Ecto neural progenitor cell (in vitro differentiated cells): ENCODE data around the gene KPNA2.
"Not testable (repeated sequence)": the region's sequence is repeated elsewhere in the genome, so short reads cannot be mapped to it uniquely, and the experiment has no call there.

Experiments used
- DNase-seq: peaks from one replicate; pipeline ENCODE4 v3.0.0-alpha.2; 2018; ENCODE audit warnings: low spot score

The KPNA2 gene

DNA sequence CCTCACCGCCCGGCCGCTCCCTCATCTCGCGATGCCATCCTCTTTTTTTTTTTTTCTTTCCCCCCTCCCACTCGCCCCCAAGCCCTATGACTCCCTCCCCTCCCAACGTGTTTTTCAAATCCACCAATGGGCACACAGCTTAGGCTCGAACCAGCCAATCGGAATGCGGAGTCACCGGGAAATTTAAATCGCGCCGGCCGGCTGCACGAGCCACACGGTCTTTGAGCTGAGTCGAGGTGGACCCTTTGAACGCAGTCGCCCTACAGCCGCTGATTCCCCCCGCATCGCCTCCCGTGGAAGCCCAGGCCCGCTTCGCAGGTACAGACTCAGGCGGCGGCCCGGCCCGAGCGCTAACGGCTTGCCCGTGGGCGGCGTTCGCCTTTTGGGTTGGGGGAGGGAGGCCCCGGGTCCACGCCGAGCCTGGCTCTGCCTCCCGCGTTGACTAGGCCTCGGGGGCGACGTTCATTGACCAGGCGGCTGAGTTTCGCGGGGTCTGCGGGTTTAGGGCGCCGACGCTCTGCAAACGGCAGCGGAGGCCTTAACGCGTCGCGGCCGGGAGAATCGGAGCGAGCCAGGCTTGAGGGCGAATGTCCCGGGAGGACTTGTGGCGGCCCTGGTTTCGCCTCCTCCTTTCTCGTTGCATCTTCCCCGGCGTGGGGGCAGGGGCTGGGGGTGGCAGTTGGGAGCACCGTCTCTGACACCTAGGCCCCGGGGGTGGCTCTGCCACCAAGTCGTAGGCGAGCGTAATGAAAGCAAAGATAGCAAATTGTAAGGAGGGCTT is at the start of gene KPNA2:
Gene KPNA2, plus strand, starts transcription at position 213 of the 781 bp plus-strand sequence. CDS start 1,398 bp downstream, outside the sequence.
- DNase-seq = peak; percentile 99

GRCh38 chr17:67990909-67991308 is 44.6 kb upstream of the KPNA2 start:
- no peak for DNase-seq

- DNase-seq = no peak
Measured at GRCh38 chr17:67992548-67993152, 42.9 kb upstream of the KPNA2 start.

DNA sequence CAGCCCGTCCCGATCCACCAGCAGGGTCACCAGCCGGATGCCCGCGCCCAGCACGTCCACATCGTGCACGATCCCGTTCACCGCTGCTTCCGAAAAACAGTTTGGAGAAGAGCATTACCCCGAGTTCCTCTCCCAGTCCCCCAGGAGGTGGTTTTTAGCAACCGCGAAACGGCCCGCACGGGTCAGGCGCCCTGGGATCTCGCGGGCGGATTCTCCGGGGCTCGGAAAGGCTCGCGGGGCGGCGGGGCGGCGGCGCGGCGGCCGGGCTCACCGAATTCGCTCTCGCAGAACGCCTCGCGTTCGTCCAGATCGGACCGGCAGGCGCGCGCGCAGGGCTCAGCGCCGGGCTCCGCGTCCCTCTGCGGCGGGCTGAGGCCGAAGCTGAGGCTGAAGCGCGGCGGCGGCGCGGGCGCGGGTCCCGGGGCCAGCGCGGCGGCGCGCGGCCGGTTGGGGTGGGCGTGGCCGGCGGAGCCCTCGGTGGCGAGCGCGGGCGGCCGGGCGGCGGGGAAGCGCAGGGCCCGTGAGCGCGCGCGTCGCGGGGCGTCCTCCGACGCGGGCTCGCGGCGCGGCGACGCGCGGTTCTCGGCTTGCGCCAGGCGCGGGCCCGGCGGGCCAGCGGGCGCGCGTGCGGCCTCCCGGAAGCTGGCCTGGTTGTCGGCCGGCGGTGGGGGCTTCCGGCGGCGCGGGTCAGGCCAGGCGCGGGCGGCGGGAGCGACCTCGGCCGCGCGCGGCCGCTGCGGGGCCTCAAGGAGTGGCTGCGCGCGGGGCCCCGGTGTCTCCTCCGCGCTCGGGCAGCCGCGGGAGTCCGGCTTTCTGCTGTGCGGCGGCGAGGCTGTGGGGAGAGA is 42.2 kb upstream of the KPNA2 start:
- DNase-seq = peak; percentile 92

- no peak for DNase-seq
Measured at GRCh38 chr17:67993998-67994361, 41.6 kb upstream of the KPNA2 start.

DNA sequence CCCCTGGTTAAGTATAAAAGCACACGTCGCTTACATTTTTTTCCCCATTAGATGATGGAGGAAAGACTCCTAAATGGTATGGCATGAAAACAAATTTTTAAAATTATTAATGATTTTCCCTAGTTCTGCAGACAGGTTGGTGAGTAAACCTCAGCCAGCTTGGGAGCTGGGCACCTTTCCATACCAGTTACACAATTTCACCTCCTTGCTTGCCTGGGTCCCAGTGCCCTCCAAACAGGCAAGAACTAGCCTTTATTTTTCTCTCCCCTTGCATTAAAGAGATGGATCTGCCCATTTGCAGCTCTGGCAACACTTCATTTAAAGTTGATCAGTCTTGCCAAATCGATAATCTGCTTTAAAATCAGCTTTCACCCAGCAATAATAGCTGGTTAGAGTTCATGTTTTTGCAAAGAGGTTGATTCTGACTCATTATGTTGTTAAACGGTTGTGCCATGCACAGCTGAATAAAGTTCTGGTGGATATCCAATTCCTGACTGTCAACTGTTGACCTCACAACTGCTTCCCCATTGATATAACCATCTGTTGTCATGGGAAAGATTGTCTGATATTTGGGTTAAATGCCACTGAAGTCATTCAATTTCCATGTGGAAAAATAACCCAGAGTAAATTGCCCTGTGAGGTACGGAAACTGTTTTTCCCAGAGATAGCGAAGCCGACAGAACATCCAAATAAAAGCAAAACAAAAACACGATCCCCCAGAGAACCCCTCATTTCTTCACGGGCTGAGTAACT is 40.5 kb upstream of the KPNA2 start:
- DNase-seq = no peak

- DNase-seq = peak; percentile 77
Measured at GRCh38 chr17:67995570-67996263, 39.8 kb upstream of the KPNA2 start.

DNA sequence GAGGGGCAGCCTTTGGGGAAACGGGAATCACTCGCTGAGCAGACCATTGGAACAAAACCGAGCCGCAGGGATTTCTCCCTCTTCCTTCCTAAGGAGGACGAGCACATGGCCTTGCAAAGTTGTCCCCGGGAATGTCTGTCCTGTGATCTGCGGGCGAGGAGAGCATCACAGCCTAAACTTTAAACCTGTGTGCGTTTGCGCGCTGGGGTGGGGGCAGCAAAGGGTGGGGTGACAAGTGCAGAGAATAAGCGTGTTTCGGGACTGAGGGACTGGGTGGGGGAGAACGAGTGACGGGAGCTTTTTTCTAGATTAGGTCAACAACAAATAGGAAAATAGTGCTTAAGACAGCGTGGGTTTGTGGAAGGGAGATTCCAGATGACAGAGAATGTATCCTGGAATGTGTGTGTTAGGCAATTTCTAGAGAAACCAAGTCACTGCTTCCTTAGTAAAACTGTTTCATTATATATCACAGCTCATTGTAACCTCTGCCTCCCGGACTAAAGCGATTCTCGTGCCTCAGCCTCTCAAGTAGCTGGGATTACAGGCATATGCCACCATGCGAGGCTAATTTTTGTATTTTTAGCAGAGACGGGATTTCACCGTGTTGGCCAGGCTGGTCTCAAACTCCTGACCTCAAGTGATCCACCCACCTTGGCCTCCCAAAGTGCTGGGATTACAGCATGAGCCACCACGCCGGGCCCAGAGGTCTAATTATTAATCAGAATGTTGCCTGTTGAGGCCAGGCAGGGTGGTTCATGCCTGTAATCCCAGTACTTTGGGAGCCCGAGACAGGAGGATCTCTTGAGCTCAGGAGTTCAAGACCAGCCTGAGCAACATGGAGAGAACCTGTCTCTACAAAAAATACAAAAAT is 39.0 kb upstream of the KPNA2 start, which contains the start of gene C17orf58:
Gene C17orf58, minus strand, starts transcription at position 169 of the 871 bp plus-strand sequence. CDS start 271 bp downstream, outside the sequence.
- not testable (repeated sequence) for DNase-seq

DNA sequence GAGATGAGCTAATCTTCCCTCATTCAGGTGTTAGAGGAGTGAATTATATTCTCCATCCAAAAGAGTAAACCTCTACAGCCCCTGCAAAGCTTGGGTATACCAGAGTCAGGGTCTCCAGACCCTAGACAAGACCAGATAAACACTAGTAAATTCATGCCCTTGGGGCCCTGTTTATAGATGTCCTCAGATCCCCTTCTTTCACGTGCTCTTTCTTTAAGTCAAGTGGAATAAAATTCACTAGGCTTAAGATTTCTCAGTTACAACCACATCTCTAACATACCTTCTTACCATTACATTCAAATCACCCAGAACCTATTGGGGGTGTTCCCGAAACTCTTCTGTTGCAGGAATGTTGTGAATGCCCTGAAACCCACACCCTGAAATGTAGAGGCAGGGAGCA is 37.1 kb upstream of the KPNA2 start:
- no peak for DNase-seq

DNA sequence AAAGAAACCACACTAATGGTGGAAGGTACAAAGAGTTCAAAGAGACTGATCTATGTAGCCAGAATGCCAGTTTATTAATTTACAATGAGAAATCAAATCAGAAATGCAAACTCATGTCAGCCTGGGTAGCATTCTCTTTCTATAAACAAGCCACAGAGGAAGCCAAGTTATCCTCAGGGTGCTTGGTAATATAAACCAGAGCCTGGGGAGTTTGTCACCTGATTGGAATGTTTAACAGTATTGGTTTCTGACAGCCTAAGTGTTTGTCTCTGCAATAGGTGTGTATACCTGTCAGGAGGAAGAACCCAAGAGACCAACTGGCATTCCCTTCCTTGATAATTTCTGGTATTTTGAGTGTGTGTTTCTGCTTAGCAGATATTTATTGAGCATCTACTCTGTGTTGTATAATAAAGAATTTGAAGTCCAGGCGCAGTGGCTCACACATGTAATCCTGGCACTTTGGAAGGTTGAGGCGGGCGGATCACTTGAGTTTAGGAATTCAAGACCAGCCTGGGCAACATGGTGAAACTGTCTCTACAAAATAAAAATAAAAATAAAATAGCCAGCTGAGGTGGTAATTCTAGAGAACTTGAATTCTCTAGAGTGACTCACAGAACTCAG is 36.1 kb upstream of the KPNA2 start:
- no peak for DNase-seq

GRCh38 chr17:68004201-68004600 is 31.3 kb upstream of the KPNA2 start:
- DNase-seq = no peak

GRCh38 chr17:68006797-68007196 is 28.7 kb upstream of the KPNA2 start:
- no peak for DNase-seq

DNA sequence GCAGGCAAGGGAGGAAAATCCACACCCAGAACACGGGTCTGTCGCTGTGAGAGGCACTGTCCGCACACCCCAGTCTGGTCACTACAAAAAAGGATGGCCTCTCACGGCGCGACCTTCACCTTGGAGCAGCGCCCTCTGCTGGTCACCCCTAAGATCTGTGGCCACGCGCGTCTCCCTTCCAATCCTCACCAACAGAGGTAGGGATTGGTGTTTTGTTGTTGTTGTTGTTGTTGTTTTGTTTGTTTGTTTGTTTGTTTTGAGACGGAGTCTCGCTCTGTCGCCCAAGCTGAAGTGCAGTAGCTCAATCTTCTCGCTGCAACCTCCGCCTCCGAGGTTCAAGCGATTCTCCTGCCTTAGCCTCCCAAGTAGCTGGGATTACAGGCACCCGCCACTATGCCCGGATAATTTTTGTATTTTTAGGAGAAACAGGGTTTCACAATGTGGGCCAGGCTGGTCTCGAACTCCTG is 24.3 kb upstream of the KPNA2 start:
- DNase-seq = peak; percentile 76

GRCh38 chr17:68013385-68013784 is 22.1 kb upstream of the KPNA2 start:
- no peak for DNase-seq

GRCh38 chr17:68015081-68015723 is 20.3 kb upstream of the KPNA2 start:
- DNase-seq = no peak

GRCh38 chr17:68016838-68017237 is 18.7 kb upstream of the KPNA2 start:
- DNase-seq = no peak

GRCh38 chr17:68018493-68018892 is 17.0 kb upstream of the KPNA2 start:
- DNase-seq = not testable (repeated sequence)

DNA sequence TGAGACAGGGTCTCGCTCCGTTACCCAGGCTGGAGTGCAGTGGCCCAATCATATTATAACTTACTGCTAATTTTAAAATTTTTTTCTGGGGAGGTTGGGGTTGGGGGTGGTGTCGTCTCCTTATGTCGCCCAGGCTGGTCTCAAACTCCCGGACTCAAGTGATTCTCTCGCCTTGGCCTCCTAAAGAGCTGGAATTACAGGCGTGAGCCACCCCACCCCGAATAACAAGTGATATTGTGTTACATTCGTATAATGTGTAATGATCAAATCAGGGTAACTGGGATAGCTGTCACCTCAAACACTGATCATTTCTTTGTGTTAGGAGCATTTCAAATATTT is 16.2 kb upstream of the KPNA2 start:
- no peak for DNase-seq

GRCh38 chr17:68019675-68020408 is 15.7 kb upstream of the KPNA2 start:
- DNase-seq = peak; percentile 100
